Measurements from ENCODE around the gene ZNF48. TPM values are rescaled to one million over a fixed set of nuclear protein-coding genes. Genes with fewer than 3 reads are reported as not detected.

ZNF48 gene
- polyA plus RNA-seq, 1 donor (not counting 4 experiments of a cell fraction or from before 2014, with no cell fraction given), result 4.3 TPM

DNA sequence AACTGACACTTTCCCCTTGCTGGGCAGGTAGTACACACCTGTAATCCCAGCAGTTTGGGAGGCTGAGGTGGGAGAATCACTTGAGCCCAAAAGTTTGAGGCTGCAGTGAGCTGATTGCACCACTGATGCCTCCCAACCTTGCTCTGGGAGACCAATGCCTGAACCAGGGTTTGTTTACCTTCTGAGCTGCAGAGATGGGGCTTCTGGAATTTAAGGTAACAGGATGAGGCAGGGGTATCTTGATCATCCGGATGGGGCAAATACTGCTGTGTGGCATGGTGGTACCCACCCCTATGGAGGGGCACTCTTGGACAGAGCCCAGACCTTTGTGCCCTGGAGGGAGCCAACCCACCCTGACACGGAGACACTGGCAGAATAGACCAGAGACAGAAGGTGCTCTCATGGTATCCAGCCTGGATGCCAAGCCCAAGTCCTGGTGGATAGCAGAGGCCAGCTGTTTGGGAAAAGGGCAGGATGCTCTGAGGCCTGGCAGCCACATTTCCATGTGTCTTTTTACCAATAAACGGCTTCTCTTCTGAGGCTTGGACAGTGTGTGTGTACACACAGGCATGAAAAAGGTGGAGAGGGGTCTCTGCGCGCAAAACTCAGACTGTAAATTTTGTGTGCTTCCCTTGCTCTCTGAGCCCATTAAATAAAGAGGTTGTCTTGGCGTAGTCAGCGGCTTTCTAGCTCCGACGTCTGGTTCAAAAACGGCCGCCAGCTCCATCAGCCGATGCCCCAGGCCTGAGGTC is 4.4 kb downstream of the ZNF48 start:
- no peaks in the 10 kb centered on the region for H3K9me1 ChIP-seq (ENCODE audit: control insufficient read depth, extremely low read depth, insufficient read depth, low read length)
- H3K79me2 ChIP-seq (ENCODE audit: control insufficient read depth, insufficient read depth, low read length), result peaks cover 4% of the 10 kb centered on the region
- H3K9ac ChIP-seq (ENCODE audit: control insufficient read depth, extremely low read depth, insufficient read depth, low read length), result peak overlapping the region; percentile 82
- H3K4me1 ChIP-seq (ENCODE audit: control insufficient read depth, extremely low read depth, insufficient read depth, low read length), result peaks cover 12% of the 10 kb centered on the region
- peak overlapping the region; percentile 92 for H2AFZ ChIP-seq (ENCODE audit: control insufficient read depth, low read length)
- H3K27ac ChIP-seq (ENCODE audit: control insufficient read depth, insufficient read depth, low read length), result peak overlapping the region; percentile 71
- H3K4me3 ChIP-seq (ENCODE audit: control insufficient read depth in 2 of 3, extremely low read depth in 1 of 3, insufficient read depth in 2 of 3, low read depth in 1 of 3, low read length in 3 of 3), result peak overlapping the region; percentile 44 to 83 (median 79)
- no peaks in the 10 kb centered on the region for H3K9me3 ChIP-seq (ENCODE audit: control insufficient read depth, low read depth, low read length)
- H3K27me3 ChIP-seq (ENCODE audit: control insufficient read depth, extremely low read depth, insufficient read depth, low read length), result no peaks in the 10 kb centered on the region
- DNase-seq (ENCODE audit: low read depth, low spot score) (no peak), FAIRE-seq (no peak)
- dilution Hi-C loops (cut with MboI; ENCODE audit: extremely low pct_ligation_motif_present, low sequenced_read_pairs), result no loop called here
- TF ChIP-seq, protein P1, sequence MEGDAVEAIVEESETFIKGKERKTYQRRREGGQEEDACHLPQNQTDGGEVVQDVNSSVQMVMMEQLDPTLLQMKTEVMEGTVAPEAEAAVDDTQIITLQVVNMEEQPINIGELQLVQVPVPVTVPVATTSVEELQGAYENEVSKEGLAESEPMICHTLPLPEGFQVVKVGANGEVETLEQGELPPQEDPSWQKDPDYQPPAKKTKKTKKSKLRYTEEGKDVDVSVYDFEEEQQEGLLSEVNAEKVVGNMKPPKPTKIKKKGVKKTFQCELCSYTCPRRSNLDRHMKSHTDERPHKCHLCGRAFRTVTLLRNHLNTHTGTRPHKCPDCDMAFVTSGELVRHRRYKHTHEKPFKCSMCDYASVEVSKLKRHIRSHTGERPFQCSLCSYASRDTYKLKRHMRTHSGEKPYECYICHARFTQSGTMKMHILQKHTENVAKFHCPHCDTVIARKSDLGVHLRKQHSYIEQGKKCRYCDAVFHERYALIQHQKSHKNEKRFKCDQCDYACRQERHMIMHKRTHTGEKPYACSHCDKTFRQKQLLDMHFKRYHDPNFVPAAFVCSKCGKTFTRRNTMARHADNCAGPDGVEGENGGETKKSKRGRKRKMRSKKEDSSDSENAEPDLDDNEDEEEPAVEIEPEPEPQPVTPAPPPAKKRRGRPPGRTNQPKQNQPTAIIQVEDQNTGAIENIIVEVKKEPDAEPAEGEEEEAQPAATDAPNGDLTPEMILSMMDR (optimal IDR thresholded peaks at IDR 0.05 in 1 of 3, IDR thresholded peaks at IDR 0.05 in 1 of 3, conservative IDR thresholded peaks at IDR 0.05 in 1 of 3; ENCODE audit: extremely low read depth in 1 of 3, insufficient read depth in 2 of 3, low read length in 3 of 3), result no peak
- no peak for TF ChIP-seq EZH2 (IDR thresholded peaks at IDR 0.05; ENCODE audit: low read length)
- peak overlapping the region; percentile 91 for H3K4me2 ChIP-seq (ENCODE audit: control insufficient read depth, extremely low read depth, insufficient read depth, low read depth, low read length)
- H3K36me3 ChIP-seq (ENCODE audit: control insufficient read depth in 2 of 2, extremely low read depth in 1 of 2, insufficient read depth in 2 of 2, low read length in 2 of 2), result peaks cover 0 to 3% of the 10 kb centered on the region in 2 experiments
- H4K20me1 ChIP-seq (ENCODE audit: control insufficient read depth, extremely low read depth, insufficient read depth, low read length), result no peaks in the 10 kb centered on the region

DNA sequence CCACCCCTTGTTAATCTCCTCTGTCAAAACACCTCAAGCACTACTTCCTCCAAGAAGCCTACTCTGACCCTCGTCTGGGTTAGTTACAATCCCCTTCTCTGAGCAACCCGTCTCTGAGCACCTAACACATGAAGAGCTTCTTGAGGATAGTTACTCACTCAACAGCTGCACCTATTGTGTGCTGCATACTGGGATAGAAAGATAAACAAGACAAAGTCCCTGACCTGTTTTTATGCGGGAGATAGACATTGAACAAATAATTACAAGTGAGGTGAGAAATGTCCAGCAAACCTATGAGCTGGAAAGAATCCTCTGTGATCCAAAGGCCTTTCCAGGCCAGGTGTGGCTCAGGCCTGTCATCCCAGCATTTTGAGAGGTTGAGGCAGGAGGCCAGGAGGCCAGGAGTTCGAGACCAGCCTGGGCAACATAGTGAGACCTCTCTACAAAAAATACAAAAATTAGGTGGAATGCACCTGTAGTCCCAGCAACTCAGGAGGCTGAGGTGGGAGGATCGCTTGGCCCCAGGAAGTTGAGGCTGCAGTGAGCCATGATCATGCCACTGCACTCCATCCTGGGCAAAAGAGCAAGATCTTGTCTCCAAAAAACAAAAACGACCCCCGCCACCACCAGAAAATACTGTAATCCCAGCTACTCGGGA is 6.7 kb downstream of the ZNF48 start:
- no peak overlapping the region for H3K4me2 ChIP-seq (ENCODE audit: control insufficient read depth, extremely low read depth, insufficient read depth, low read depth, low read length)
- FAIRE-seq (no peak), DNase-seq (ENCODE audit: low read depth, low spot score) (no peak)
- H3K9me3 ChIP-seq (ENCODE audit: control insufficient read depth, low read depth, low read length), result no peaks in the 10 kb centered on the region
- no peak overlapping the region for H3K4me3 ChIP-seq (ENCODE audit: control insufficient read depth in 2 of 3, extremely low read depth in 1 of 3, insufficient read depth in 2 of 3, low read depth in 1 of 3, low read length in 3 of 3)
- H3K9ac ChIP-seq (ENCODE audit: control insufficient read depth, extremely low read depth, insufficient read depth, low read length), result no peak overlapping the region
- dilution Hi-C loops (cut with MboI; ENCODE audit: extremely low pct_ligation_motif_present, low sequenced_read_pairs), result no loop called here
- H3K79me2 ChIP-seq (ENCODE audit: control insufficient read depth, insufficient read depth, low read length), result no peaks in the 10 kb centered on the region
- H3K9me1 ChIP-seq (ENCODE audit: control insufficient read depth, extremely low read depth, insufficient read depth, low read length), result peaks cover 3% of the 10 kb centered on the region
- H2AFZ ChIP-seq (ENCODE audit: control insufficient read depth, low read length), result no peak overlapping the region
- peaks cover 0 to 3% of the 10 kb centered on the region in 2 experiments for H3K36me3 ChIP-seq (ENCODE audit: control insufficient read depth in 2 of 2, extremely low read depth in 1 of 2, insufficient read depth in 2 of 2, low read length in 2 of 2)
- H4K20me1 ChIP-seq (ENCODE audit: control insufficient read depth, extremely low read depth, insufficient read depth, low read length), result no peaks in the 10 kb centered on the region
- H3K27me3 ChIP-seq (ENCODE audit: control insufficient read depth, extremely low read depth, insufficient read depth, low read length), result no peaks in the 10 kb centered on the region
- TF ChIP-seq, protein P1 (optimal IDR thresholded peaks at IDR 0.05 in 1 of 3, IDR thresholded peaks at IDR 0.05 in 1 of 3, conservative IDR thresholded peaks at IDR 0.05 in 1 of 3; ENCODE audit: extremely low read depth in 1 of 3, insufficient read depth in 2 of 3, low read length in 3 of 3), result no peak
- TF ChIP-seq EZH2 (IDR thresholded peaks at IDR 0.05; ENCODE audit: low read length), result no peak
- no peak overlapping the region for H3K27ac ChIP-seq (ENCODE audit: control insufficient read depth, insufficient read depth, low read length)
- H3K4me1 ChIP-seq (ENCODE audit: control insufficient read depth, extremely low read depth, insufficient read depth, low read length), result peaks cover 10% of the 10 kb centered on the region
